T-helper 9 cell (primary cell): ENCODE measurements around the gene SYT1.
"Not testable (repeated sequence)": the region's sequence is repeated elsewhere in the genome, so short reads cannot be mapped to it uniquely, and the experiment has no call there.

Experiments
- DNase-seq: peaks from one replicate; pipeline ENCODE4 v3.0.0-alpha.2; 2020
- total RNA-seq, 2 donors: gene quantifications; one replicate each; lab custom pipeline; 2026; lab: John Stamatoyannopoulos, UW

The SYT1 gene
- 0 reads per million in 2 donors for total RNA-seq

DNA sequence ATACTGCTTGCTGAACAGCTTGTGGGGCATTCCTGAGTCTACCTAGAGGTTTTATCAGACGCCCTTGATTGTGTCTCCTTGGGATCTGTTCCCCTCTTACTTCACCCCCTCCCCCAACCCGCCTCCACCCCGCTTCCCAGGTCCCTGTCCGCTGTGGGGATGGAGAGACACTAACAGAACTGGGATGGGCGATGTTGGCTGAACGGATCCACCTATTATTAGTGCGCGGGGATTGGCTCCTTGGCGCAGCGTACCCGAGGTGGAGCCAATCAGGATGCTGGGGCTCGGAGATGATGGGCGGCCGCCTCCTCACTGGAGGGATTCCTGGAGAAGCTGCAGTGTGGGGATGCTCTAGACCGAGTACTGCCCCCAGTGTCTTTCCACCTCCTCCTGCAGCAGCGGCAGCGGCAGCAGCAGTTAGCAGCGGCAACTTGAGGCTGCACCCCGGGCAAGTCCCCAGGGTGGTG, at the start of gene SYT1:
TSS of gene SYT1 (plus strand) at position 372 of the 467 bp plus-strand sequence.
- no peak for DNase-seq

DNA sequence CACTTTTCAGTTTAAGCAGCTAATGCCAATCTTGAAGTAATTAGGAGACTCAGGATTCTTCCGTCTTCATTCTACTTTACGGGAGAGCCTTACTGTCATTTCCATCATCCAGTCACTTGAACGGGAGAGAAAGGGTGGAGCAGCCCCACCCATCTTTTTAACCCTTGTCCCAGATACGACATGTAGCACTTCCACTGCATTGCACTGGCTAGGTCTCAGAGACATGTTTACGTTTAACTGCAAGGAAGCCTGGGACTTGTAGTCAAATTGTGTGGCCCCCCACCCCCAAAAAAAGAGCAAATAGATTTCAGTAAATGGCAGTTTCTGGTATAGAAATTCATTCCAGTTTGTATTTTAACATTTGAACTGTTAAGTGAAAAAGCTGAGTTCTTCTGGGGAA, 46.1 kb upstream of the SYT1 start:
- no peak for DNase-seq

DNA sequence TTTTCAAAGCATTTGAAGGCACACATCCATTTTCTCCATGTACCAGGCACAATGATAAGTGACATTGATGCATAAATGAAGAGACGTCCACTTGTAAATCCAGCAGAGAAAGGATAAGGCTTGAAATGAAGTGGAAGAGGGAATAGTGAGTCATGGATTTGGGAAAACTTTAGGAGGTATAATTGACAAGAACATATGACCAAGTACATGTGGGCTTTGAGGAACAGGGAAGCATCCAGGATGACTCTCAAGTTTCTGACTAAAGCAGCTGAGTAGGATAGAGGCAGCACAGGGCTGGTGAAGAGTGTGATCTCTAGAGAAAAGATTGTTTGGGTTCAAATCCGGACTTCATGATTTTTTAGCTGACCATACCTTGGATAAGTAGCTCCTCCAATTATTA, 43.6 kb upstream of the SYT1 start:
- no peak for DNase-seq

DNA sequence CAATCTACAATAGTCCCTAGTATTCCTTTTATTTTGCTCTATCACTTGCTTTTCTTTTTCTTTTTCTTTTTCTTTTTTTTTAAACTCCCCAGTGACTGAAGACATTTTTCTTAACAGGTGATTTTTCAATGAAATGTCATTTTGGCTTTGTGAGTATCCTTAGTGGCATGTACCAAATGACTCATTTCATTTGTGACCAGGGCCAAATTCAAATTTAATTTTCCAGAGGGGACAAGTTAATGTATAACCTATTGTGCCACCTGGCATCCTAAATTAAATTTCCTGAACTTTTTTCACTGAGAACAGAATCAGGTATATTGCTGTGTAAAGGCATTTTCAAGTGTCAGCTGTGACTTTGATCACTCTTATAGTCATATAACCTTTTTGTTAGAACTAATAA, 39.7 kb upstream of the SYT1 start:
- no peak for DNase-seq

DNA sequence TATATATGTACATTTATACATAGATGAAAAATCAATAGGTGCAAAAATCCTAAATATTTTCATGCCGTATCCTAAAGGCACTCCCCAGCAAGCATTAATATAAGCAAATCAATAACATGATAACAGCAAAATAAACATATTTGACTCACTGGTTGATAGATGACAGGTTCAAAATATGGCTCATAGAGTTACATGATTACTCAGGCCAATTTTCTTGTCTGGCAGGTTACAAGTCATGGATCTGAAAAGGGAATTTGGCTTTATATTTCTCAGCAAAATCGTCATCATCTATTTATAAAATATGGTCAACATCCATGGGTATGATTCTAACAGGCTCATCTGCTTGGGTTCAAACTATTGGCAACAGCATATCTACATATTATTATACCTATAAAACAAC, 34.9 kb upstream of the SYT1 start:
- no peak for DNase-seq

DNA sequence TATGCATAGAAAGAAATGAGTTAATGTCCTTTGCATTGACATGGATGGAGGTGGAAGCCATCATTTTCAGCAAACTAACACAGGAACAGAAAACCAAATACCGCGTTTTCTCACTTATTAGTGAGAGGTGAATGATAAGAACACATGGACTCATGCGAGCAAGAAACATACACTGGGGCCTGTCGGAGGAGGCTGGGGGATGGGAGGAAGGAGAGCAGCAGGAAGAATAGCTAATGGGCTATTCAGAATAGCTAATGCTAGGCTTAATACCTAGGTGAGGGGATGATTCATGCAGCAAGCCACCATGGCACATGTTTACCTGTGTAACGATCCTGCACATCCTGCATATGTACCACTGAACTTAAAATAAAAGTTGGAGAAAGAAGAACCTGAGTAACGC, 29.1 kb upstream of the SYT1 start:
- DNase-seq = no peak

DNA sequence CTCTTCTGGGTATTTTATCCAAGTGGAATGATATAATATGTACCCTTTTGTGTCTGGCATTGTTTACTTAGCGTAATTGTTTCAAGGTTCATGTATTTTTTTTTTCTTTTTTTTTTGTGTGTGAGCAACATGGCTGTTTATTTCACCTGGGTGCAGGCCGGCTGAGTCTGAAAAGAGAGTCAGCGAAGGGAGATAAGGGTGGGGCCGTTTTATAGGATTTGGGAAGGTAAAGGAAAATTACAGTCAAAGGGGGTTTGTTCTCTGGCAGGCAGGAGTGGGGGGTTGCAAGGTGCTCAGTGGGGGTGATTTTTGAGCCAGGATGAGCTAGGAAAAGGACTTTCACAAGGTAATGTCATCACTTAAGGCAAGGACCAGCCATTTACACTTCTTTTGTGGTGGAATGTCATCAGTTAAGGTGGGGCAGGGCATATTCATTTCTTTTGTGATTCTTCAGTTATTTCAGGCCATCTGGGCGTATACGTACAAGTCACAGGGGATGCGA, 24.0 kb upstream of the SYT1 start:
- DNase-seq = not testable (repeated sequence)

DNA sequence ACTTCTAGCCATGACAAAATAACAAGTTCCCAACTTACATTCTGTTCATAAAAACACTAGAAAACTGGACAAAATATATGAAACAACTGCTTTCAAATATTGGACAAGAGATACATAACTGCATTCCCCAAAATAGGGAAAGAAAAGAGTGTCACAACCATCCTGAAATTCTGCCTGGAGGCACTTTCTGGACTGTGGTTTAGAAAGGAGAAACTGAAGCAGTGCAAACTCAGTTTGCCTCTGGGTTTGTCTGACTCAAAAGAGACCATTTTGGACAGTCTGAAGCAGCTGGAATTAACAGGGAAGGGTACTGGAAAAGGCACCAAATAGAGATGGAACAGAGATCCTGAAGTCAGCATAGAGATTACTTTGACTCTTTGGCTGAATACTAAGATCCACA, 11.3 kb upstream of the SYT1 start:
- no peak for DNase-seq

DNA sequence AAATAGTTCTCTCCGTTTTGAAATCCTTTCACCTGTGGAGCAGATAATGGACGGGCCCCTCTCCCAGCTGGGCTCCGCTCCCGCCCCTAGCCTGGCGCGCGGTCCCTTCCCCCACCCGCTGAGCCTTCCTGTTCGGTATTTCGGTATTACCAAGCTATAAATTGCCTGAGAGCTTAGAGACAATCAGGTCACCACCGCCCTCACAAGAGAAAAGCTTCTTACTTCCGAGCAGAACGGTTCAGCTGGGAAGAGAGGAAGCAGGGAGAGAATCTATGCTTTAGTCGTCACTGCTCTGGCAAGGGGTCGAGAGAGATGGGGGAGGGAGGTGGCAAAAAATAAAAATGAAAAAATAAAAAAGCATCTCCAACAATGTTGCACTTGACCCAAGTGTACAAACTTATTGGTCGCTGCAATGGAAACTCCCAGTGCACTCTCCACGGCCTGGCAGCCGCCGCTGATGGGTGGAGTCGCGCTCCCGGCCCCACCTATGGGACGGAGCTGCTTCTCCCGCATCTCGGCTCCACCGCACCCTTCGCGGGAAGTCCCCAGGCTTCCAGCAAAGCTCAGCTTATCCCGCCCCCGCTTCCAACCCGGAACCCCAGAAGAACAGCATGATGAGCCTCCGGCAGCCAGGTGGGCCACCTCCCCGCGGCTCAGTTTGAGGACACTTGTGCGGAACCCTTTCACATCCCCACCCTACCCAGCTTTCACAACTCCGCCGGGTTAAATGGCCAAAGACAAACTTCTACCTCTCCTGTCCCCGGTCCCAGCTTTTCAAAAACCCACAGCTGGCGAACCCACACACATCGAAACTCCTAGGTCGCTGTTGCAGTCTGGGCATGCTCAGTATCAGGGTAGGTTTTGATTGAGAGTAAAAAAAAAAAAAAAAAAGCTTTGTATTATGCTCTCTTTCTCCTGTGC, 832 bp upstream of the SYT1 start:
- DNase-seq = no peak

DNA sequence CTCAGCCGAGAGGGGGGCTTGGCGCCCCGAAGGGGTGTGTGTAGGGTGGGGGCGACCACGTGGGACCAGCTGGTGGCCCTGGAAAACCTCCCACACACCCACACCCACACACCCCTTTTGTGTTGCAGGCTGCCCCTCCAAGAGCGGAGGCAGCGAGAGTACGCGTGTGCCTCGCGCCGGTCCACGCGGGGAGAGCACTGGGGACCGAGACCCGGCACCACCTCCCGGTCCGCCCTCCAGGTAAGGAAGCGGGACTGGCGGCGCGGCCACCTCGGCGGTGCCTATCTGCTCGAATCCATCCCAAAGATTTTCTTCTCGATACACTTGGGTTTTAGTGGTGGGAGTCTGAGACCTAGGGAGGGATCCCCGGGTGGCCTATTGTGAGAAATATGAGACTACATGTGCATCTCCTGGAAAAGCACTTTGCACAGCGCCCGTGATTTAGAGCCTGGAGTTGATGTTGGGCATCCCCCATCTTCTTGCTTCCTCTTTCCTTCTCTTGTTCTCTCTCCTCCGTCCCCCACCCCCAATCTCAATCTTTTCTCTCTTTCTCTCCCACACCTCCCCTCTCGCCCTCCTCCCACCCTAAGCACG, 393 bp downstream of the SYT1 start:
- DNase-seq = no peak

DNA sequence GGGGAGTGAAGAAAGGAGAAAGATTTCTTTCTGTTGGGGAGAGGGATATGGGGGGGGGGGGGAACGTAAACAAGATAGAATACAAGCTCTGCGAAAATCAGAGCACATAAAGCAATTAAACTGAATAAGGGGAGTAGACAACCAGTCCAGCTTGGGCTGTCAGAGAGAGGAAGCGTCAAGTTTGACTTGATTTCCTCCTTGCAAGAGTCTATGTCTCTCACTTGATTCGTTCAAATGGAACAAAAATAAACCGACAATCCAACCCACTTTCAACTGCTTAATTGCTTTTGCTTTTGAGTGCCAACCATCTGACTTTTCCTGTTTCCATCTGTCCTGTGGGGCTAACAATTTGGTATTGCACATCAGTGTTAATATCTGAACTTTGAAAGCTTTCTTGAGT, 942 bp downstream of the SYT1 start:
- no peak for DNase-seq

DNA sequence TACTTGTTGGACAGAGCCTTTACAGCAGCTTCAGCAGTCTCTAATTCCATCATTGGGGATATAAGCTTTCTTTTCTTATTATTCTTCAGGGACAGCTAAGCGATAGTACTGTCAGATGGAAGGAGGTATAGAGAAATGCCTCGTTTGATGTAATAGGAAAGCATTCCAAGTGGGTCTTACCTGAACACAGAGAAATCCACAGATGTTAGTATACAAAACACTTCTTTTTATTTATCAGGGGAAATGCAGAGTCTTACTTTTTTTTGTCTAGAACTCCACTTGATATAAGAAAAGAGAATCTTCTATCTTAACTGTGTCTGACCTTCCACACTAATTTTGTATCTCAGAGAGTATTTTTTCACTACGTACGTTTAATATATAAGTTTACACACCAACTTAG, 1.9 kb downstream of the SYT1 start:
- DNase-seq = no peak

DNA sequence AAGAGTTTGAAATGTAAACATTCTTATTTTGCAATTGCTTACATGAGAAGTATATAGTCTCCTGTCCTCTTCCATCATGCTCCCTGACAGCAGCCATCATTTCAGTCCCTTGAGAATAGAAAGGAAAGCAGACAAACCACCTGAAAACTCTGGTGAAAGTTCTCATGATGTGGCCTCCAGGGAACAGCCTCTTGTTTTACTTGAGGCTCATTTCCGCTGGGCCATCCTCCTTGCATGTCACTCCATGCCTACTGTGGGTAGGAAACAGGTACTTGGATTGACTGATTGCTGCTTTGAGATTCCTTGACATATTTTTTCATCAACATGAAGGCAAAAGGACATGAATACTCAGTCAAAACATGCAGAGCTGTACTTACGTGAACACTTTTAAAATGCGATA, 6.0 kb downstream of the SYT1 start:
- no peak for DNase-seq

DNA sequence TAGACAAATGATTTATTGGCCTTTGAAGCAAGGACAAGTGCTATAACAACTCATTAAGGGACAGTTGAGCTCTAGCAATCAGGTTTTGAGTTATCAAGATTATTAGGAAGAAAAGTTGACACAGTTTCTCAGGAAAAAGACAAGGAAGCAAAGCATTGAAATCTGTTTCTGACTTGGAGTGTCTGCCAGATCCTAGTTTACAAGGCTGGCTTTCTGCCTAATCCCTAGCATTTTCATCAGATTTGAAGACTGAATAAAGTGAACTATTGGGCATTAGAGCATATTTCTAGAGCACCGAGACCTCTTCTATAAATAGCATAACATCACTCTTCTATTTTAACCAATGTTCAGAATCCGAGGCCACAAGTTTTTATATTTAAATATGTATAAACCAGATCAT, 7.0 kb downstream of the SYT1 start:
- DNase-seq = no peak

DNA sequence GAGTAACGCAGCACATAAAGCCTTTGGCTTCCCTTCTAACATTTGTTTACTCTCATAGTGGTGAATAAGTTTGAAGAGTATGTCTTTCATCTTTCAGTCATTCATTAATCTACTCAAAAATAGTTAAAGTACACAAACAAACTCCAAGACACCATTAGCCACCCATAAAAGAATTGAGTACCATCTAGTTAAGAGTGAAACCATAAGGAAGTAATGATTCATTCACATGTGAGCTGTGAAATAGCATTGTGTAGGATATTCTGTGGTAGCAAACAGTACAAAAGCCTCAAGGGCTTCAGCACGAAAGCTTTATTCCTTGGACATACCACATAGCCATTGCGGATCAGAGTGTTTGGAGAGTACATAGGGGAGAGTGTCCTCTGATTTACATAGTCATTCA, 13.9 kb downstream of the SYT1 start:
- no peak for DNase-seq

DNA sequence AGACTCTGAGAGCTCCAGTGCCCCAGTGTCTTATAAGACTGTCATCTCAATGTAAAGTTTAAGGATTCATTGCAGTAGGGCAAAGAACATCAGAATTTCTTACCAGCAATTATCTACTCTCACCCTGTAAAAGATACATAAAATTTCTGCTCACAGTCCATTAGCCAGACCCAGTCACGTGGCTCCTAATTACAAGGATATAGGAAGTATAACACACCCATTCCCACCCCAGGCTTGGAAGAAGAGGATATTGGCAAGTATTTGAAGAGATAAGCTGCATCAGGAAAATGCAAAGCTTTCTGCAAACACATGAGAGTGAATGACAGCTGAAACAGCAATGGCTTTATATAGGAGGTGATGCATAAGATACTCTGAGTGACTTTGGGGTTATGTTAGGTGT, 14.3 kb downstream of the SYT1 start:
- DNase-seq = no peak

DNA sequence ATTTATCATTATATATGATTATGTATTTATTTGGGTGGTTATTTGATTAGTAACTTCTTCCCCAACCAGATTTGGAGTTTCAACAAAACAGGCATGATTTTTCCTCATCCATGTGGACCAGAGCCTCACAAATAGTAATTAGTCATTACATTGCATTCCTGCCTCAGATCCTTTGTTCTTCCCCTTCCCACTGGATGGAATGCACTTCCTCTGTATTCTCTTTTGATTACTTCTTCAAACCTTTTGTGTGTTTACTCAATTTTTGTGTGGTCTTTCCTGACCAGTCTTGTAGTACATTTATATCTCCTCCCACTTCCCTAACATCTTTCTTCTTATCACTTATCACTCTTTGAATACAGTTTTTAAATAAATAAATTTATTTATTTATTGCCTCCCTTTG, 15.5 kb downstream of the SYT1 start:
- DNase-seq = no peak

DNA sequence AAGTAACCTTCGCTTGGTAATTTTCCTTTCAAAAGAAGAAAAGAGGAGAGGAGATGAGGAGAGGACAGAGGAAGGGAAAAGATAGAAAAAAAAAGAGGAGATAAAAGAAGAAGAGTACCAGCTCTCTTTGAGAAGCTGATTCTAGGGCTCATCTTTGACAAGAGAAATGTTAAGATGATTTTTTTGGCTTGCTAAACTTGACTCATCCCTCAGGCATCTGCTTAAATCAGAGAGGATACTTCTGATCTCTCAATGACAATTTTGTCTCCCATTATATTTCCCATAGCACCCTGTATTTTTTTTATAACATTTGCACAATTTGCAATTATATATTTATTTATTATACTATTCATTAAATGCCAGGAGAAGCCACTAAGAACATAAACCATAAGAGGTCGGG, 17.1 kb downstream of the SYT1 start:
- DNase-seq = no peak

DNA sequence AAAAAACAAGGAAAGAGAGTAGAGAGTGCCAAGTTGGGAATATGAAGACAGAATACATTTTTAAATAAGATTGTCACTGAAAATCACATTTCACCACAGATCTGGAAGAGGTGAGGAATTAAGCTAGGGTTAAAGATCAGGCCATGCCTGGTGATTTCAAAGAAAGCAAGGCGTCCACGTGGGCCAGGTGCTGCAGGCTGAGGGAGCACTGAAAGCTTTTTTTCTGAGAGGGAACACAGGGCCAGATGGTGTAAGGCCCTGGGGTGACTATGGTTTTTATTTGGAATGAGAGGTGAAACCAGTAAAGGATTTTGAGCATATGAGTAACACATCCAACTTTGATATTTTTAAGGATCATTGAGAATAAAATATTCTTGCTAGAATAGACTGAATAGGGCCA, 20.9 kb downstream of the SYT1 start:
- DNase-seq = no peak

DNA sequence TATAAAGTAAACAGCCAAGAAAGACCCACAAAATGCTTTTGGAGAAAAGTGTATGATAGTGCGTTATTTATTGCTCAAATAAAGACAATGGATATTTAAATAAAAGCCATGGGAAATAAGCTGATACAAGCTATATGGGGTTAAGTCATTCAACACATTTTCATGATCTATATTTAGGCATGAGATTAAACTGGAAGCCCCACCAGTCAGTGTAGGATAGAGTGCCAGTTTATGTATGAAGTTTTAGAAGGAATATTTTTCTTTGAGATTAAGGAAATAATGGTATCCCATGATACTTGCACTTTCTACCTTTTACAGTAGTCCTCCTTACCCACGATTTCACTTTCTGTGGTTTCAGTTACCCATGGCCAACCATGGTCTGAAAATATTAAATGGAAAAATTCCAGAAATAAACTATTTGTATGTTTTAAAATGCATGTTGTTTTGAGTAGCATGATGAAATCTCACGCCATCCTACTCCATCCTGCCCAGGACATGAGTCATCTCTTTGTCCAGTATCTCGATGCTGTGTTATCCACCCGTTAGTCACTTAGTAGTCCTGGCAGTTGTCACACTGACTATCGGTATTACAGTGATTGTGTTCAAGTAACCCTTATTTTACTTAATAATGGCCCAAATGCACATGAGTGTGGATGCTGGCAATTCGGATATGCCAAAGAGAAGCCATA, 22.3 kb downstream of the SYT1 start:
- no peak for DNase-seq

DNA sequence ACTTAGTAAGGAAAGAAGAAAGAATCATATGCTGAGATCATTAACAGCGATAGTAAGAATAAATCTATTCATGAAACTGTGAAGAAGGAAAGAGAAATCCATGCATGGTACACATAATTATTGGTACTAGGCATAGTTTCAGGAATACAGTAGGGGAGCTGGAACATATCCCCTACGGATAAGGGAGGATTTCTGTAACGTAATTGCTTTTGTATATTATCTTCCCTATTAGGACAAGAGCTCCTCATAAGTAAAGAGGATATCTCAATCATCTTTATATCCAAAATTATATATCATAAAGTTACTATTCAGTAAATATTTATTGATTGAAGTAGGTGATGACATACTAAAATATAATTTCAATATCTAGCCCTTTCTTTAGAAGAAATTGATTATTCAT, 22.9 kb downstream of the SYT1 start:
- DNase-seq = no peak

DNA sequence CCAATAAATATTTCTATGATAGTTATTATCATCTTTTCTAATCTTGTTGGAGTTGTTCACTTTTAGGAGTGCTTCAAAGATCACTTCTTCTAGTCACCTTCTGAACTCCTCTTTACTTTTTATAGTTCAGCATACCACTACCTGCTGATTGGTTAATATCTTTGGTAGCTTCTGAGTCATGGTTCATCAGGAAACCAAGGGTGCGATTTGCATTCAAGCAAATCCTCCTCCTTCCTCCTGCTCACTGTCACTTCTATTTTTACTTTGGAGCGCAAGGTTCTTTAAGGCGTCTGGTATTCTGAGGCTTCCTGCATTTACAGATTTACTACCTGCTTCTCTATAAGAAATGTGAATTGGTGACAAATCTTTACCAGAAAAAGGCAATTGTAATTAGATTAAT, 24.0 kb downstream of the SYT1 start:
- no peak for DNase-seq

DNA sequence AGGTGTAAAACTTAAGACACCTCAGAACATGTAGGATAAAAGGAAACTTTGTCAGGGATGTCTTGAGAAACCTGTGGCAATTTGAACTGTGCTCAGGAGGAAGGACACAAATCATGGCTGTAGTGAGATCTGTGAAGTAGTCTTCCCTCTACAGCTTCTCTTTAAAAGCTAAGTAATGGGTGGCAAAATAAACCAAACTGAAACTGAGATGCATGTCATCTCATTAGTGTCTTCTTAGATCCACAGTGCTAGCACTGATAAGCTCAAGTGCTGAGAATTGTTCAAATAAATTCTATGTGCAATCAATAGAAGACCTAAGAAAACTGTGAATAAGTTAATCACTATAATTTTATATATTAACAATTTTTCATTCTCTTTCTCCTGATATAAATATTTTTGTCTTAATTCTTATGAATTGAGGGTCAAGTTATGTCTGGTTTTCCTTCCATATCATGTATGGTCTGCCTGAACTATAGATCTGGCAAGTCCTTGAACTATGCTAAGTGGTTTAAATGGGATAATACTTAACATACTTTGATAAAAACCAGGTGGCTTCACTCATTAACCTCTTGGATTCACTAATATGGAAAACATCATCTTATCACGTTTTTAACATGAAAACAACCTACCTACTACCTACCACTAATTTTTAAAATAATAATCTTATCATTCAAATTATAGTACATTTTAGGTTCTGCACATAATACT, 27.2 kb downstream of the SYT1 start:
- no peak for DNase-seq
